Immature natural killer cell (primary cell): ENCODE measurements around the gene SAMD4A. TPM values are rescaled to one million over a fixed set of nuclear protein-coding genes. Genes with fewer than 3 reads are reported as not detected.

Experiments used
- DNase-seq, 3 donors: peaks; one replicate each; pipeline ENCODE4 v3.0.0; 2022; ENCODE audit warnings: mixed read lengths in 1 of 3
- H3K27ac Mint-ChIP-seq, 6 donors: one replicate each; pipeline ENCODE4 v1.8.0; 2020; ENCODE audit warnings: mixed read lengths in 6 of 6, mild to moderate bottlenecking in 5 of 6, inconsistent platforms in 4 of 6, moderate library complexity in 3 of 6
- H3K27me3 Mint-ChIP-seq, 3 donors: one replicate each; pipeline ENCODE4 v1.8.0; 2020 to 2021; ENCODE audit warnings: low read depth in 3 of 3, mild to moderate bottlenecking in 3 of 3, mixed read lengths in 3 of 3, moderate library complexity in 3 of 3, inconsistent platforms in 1 of 3
- H3K36me3 Mint-ChIP-seq, 3 donors: one replicate each; pipeline ENCODE4 v1.8.0; 2020; ENCODE audit warnings: mixed read lengths in 3 of 3, inconsistent platforms in 2 of 3, mild to moderate bottlenecking in 2 of 3
- H3K4me1 Mint-ChIP-seq, 2 donors: one replicate each; pipeline ENCODE4 v1.8.0; 2020; ENCODE audit warnings: inconsistent platforms in 2 of 2, mild to moderate bottlenecking in 2 of 2, mixed read lengths in 2 of 2, moderate library complexity in 1 of 2
- H3K4me3 Mint-ChIP-seq, 5 donors: one replicate each; pipeline ENCODE4 v1.8.0; 2020; ENCODE audit warnings: mild to moderate bottlenecking in 5 of 5, mixed read lengths in 5 of 5, inconsistent platforms in 3 of 5, moderate library complexity in 3 of 5
- H3K9me3 Mint-ChIP-seq, 6 donors: one replicate each; pipeline ENCODE4 v1.8.0; 2020; ENCODE audit warnings: mild to moderate bottlenecking in 6 of 6, mixed read lengths in 6 of 6, inconsistent platforms in 4 of 6, moderate library complexity in 3 of 6
- polyA plus RNA-seq, 3 donors: library from polyadenylated mRNA; unstranded; fragments of 300-500 nt; fragmentation: Illumina TruSeq; gene quantifications; one replicate each; pipeline ENCODE4 v1.2.3, GENCODE V29; 2021

SAMD4A gene
- polyA plus RNA-seq, 3 donors from 2014 or later = not detected

- H3K27ac Mint-ChIP-seq = no peak overlapping the region
- DNase-seq = no peak
- no peak overlapping the region for H3K4me3 Mint-ChIP-seq
- no peaks in the 10 kb centered on the region for H3K9me3 Mint-ChIP-seq
- peaks cover 4 to 7% of the 10 kb centered on the region in 2 donors for H3K4me1 Mint-ChIP-seq
- no peaks in the 10 kb centered on the region for H3K36me3 Mint-ChIP-seq
- peaks cover 0 to 10% (median 6%) of the 10 kb centered on the region in 3 donors for H3K27me3 Mint-ChIP-seq
Measured at GRCh38 chr14:54805070-54805444, 238.1 kb downstream of the SAMD4A start.

- peaks cover 0 to 9% (median 5%) of the 10 kb centered on the region in 3 donors for H3K27me3 Mint-ChIP-seq
- peak overlapping the region in 1 of 5 donors; percentile 21 for H3K4me3 Mint-ChIP-seq
- H3K27ac Mint-ChIP-seq = no peak overlapping the region
- peak; percentile 53 to 55 (median 54) for DNase-seq
- H3K4me1 Mint-ChIP-seq = peaks cover 4 to 7% of the 10 kb centered on the region in 2 donors
- no peaks in the 10 kb centered on the region for H3K9me3 Mint-ChIP-seq
- H3K36me3 Mint-ChIP-seq = no peaks in the 10 kb centered on the region
Measured at GRCh38 chr14:54805445-54806322, 238.8 kb downstream of the SAMD4A start.

- no peak overlapping the region for H3K27ac Mint-ChIP-seq
- no peak overlapping the region for H3K4me3 Mint-ChIP-seq
- peaks cover 0 to 4% (median 0%) of the 10 kb centered on the region in 3 donors for H3K36me3 Mint-ChIP-seq
- DNase-seq = no peak
- H3K27me3 Mint-ChIP-seq = peaks cover 0 to 8% (median 2%) of the 10 kb centered on the region in 3 donors
- H3K9me3 Mint-ChIP-seq = no peaks in the 10 kb centered on the region
- H3K4me1 Mint-ChIP-seq = peaks cover 4 to 7% of the 10 kb centered on the region in 2 donors
Measured at GRCh38 chr14:54806616-54807015, 239.7 kb downstream of the SAMD4A start.

- H3K9me3 Mint-ChIP-seq = no peaks in the 10 kb centered on the region
- peaks cover 0 to 8% (median 3%) of the 10 kb centered on the region in 3 donors for H3K27me3 Mint-ChIP-seq
- peaks cover 0 to 4% (median 0%) of the 10 kb centered on the region in 3 donors for H3K36me3 Mint-ChIP-seq
- no peak overlapping the region for H3K27ac Mint-ChIP-seq
- DNase-seq = no peak
- peaks cover 4 to 7% of the 10 kb centered on the region in 2 donors for H3K4me1 Mint-ChIP-seq
- no peak overlapping the region for H3K4me3 Mint-ChIP-seq
Measured at GRCh38 chr14:54807428-54807827, 240.5 kb downstream of the SAMD4A start.

- Mint-ChIP-seq H3K4me1 (peaks cover 4 to 7% of the 10 kb centered on the region in 2 donors), H3K36me3 (peaks cover 0 to 4% (median 0%) of the 10 kb centered on the region in 3 donors), H3K27me3 (peaks cover 0 to 8% (median 4%) of the 10 kb centered on the region in 3 donors), H3K27ac (no peak overlapping the region), H3K4me3 (no peak overlapping the region), H3K9me3 (no peaks in the 10 kb centered on the region)
- no peak for DNase-seq
Measured at GRCh38 chr14:54807881-54808280, 241.0 kb downstream of the SAMD4A start.

- Mint-ChIP-seq H3K27ac (no peak overlapping the region), H3K36me3 (peaks cover 0 to 4% (median 0%) of the 10 kb centered on the region in 3 donors)
Measured at GRCh38 chr14:54808326-54809161, 241.6 kb downstream of the SAMD4A start.

GRCh38 chr14:54809767-54810166 is 242.8 kb downstream of the SAMD4A start:
- no peak overlapping the region for H3K27ac Mint-ChIP-seq
- H3K4me1 Mint-ChIP-seq = peaks cover 4 to 7% of the 10 kb centered on the region in 2 donors
- H3K36me3 Mint-ChIP-seq = peaks cover 0 to 4% (median 0%) of the 10 kb centered on the region in 3 donors
- H3K9me3 Mint-ChIP-seq = no peaks in the 10 kb centered on the region
- H3K27me3 Mint-ChIP-seq = peaks cover 3 to 8% (median 4%) of the 10 kb centered on the region in 3 donors
- H3K4me3 Mint-ChIP-seq = no peak overlapping the region
- DNase-seq = no peak

More at GRCh38 chr14:54808326-54809161, 241.6 kb downstream of the SAMD4A start:
- DNase-seq = no peak
- peaks cover 4 to 7% of the 10 kb centered on the region in 2 donors for H3K4me1 Mint-ChIP-seq
- H3K27me3 Mint-ChIP-seq = peaks cover 3 to 8% (median 4%) of the 10 kb centered on the region in 3 donors
- H3K9me3 Mint-ChIP-seq = no peaks in the 10 kb centered on the region
- no peak overlapping the region for H3K4me3 Mint-ChIP-seq

- DNase-seq = no peak
- peaks cover 0 to 4% (median 0%) of the 10 kb centered on the region in 3 donors for H3K36me3 Mint-ChIP-seq
- H3K4me1 Mint-ChIP-seq = no peaks in the 10 kb centered on the region
- peaks cover 0 to 9% (median 3%) of the 10 kb centered on the region in 3 donors for H3K27me3 Mint-ChIP-seq
- H3K9me3 Mint-ChIP-seq = no peaks in the 10 kb centered on the region
- H3K4me3 Mint-ChIP-seq = no peak overlapping the region
- no peak overlapping the region for H3K27ac Mint-ChIP-seq
Measured at GRCh38 chr14:54812617-54813016, 245.7 kb downstream of the SAMD4A start.

- H3K9me3 Mint-ChIP-seq = no peaks in the 10 kb centered on the region
- peaks cover 0 to 4% (median 0%) of the 10 kb centered on the region in 3 donors for H3K36me3 Mint-ChIP-seq
- no peak for DNase-seq
- H3K27ac Mint-ChIP-seq = no peak overlapping the region
- H3K27me3 Mint-ChIP-seq = peaks cover 0 to 9% (median 3%) of the 10 kb centered on the region in 3 donors
- no peak overlapping the region for H3K4me3 Mint-ChIP-seq
- H3K4me1 Mint-ChIP-seq = no peaks in the 10 kb centered on the region
Measured at GRCh38 chr14:54813081-54813480, 246.2 kb downstream of the SAMD4A start.

- no peak for DNase-seq
- Mint-ChIP-seq H3K4me3 (no peak overlapping the region), H3K27me3 (peaks cover 0 to 9% (median 3%) of the 10 kb centered on the region in 3 donors), H3K36me3 (peaks cover 0 to 4% (median 0%) of the 10 kb centered on the region in 3 donors), H3K4me1 (no peaks in the 10 kb centered on the region), H3K27ac (no peak overlapping the region), H3K9me3 (no peaks in the 10 kb centered on the region)
Measured at GRCh38 chr14:54814076-54814475, 247.1 kb downstream of the SAMD4A start.

- H3K4me1 Mint-ChIP-seq = no peaks in the 10 kb centered on the region
- DNase-seq = no peak
- no peak overlapping the region for H3K4me3 Mint-ChIP-seq
- no peak overlapping the region for H3K27ac Mint-ChIP-seq
- H3K9me3 Mint-ChIP-seq = no peaks in the 10 kb centered on the region
- H3K27me3 Mint-ChIP-seq = peaks cover 0 to 9% (median 3%) of the 10 kb centered on the region in 3 donors
- H3K36me3 Mint-ChIP-seq = peaks cover 0 to 4% (median 0%) of the 10 kb centered on the region in 3 donors
Measured at GRCh38 chr14:54815016-54815415, 248.1 kb downstream of the SAMD4A start.

GRCh38 chr14:54815515-54815914 is 248.6 kb downstream of the SAMD4A start:
- DNase-seq = no peak
- H3K4me3 Mint-ChIP-seq = no peak overlapping the region
- H3K4me1 Mint-ChIP-seq = no peaks in the 10 kb centered on the region
- H3K27me3 Mint-ChIP-seq = peaks cover 0 to 12% (median 3%) of the 10 kb centered on the region in 3 donors
- no peak overlapping the region for H3K27ac Mint-ChIP-seq
- H3K36me3 Mint-ChIP-seq = peaks cover 0 to 4% (median 0%) of the 10 kb centered on the region in 3 donors
- H3K9me3 Mint-ChIP-seq = no peaks in the 10 kb centered on the region

- Mint-ChIP-seq H3K27ac (no peak overlapping the region), H3K9me3 (no peaks in the 10 kb centered on the region), H3K27me3 (peaks cover 0 to 15% (median 3%) of the 10 kb centered on the region in 3 donors), H3K4me3 (no peak overlapping the region), H3K36me3 (peaks cover 0 to 2% (median 0%) of the 10 kb centered on the region in 3 donors), H3K4me1 (no peaks in the 10 kb centered on the region)
- no peak for DNase-seq
Measured at GRCh38 chr14:54816450-54816849, 249.5 kb downstream of the SAMD4A start.
